WI38 (cell line): Measurements from ENCODE around the gene PIK3R3.

ENCODE experiments used
- H3K4me3 ChIP-seq: 2 replicates; pipeline ENCODE4 v1.5.1; 2011; ENCODE audit warnings: low read depth, mild to moderate bottlenecking, control low read depth, low read length
- TF ChIP-seq, protein P1 (sequence below): IDR thresholded peaks from 2 replicates; pipeline ENCODE4 v1.5.1; 2012; ENCODE audit warnings: low read depth, mild to moderate bottlenecking, control low read depth, low read length

Gene PIK3R3

DNA sequence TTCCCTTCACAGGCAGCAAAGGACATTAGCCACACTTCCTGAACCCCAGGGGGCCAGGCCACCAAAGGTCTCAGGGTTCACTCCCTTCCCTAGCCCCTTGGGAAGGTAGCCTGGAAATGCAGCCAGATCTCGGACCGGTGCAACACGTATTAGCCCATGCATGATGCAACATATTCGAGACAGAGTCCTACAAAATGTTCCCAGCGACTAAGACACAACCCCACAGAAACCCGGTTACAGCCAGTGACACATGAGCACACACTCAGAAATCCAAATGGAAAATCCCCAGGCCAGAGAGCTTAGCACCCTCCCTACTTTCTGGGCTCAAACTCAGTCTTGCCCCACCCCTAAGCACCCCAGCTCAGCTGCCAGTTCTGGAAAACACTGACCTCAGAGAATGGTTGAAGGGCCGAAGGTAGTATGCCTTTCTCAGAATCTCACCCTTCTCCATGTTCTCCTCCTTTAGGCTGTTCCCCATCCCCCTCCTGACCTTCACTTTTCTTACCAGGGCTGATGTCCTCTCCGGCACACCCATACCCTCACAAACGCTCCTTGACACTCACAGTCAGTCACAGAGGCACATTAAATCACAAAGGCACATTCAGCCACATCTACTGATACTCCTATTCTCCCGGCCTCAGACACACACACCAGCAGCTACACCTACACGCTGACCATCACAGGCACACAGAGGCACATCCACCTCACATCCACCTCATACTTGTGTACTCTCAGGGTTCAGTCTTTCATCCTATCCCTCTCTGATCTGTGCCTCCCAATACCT is 42.2 kb upstream of the PIK3R3 start, which contains the start of gene TSPAN1:
Gene TSPAN1, plus strand, starts transcription at position 640 of the 784 bp plus-strand sequence. CDS start 6,021 bp downstream, outside the sequence.
- H3K4me3 ChIP-seq, result no peak within 1 kb of the TSS
- TF ChIP-seq, protein P1, sequence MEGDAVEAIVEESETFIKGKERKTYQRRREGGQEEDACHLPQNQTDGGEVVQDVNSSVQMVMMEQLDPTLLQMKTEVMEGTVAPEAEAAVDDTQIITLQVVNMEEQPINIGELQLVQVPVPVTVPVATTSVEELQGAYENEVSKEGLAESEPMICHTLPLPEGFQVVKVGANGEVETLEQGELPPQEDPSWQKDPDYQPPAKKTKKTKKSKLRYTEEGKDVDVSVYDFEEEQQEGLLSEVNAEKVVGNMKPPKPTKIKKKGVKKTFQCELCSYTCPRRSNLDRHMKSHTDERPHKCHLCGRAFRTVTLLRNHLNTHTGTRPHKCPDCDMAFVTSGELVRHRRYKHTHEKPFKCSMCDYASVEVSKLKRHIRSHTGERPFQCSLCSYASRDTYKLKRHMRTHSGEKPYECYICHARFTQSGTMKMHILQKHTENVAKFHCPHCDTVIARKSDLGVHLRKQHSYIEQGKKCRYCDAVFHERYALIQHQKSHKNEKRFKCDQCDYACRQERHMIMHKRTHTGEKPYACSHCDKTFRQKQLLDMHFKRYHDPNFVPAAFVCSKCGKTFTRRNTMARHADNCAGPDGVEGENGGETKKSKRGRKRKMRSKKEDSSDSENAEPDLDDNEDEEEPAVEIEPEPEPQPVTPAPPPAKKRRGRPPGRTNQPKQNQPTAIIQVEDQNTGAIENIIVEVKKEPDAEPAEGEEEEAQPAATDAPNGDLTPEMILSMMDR, result no peak

DNA sequence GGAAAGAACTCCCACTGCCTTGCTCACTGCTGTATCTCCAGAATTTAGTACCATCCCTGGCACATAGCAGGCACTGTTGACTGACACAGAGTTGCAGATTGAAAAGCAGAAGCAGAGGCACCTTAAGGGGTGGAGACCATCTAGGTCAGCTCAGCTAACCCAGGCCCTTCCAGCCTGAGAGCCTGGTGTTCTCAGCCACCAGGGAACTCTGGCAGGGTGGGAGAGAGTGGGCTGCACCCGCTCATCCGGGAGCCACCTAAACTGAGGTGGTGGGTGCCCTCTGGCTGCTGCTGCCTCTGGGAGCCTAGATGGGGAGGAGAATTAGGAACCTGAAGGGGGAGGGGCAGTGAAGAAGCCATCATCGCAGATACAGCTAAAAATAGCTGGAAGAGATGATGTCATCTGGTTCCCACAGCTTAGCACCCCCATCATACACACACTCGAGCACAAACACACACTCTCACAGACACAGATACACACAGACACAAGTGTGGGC is 41.0 kb upstream of the PIK3R3 start:
- TF ChIP-seq, protein P1, result no peak
- no peak overlapping the region for H3K4me3 ChIP-seq

DNA sequence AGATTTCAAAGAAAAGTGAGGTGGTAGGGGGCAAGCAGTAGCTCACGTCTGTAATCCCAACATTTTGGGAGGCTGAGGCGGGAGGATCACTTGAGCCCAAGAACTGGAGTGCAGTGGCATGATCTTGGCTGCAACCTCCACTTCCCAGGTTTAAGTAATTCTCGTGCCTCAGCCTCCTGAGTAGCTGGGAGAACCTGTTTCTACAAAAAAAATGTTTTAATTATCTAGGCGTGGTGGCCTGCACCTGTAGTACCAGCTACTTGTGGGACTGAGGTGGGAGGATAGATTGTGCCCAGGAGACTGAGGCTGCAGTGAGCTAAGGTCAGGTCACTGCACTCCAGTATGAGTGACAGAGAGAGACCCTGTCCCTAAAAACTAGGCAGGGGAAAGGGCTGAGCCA is 39.9 kb upstream of the PIK3R3 start:
- H3K4me3 ChIP-seq, result no peak overlapping the region
- TF ChIP-seq, protein P1, result no peak

DNA sequence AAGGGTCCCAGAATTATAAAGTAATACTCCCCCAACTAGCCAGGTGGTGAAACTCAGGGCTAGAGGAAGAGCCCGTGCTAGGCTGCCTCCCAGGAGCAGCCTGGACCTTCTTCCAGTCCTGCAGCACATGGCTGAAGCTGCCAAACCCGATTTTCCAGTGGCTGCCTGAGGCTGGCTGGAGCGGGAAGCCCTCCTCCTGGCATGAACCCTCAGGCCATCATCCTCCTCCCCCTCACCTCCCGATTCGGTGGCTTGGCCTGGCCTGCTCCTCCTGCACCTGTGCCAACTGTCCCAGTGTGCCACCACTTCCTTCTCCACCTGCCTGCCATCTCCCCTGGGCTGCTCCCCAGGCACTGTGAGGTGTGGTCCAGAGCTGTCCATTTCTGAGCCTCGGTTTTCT is 39.4 kb upstream of the PIK3R3 start:
- TF ChIP-seq, protein P1, result no peak

DNA sequence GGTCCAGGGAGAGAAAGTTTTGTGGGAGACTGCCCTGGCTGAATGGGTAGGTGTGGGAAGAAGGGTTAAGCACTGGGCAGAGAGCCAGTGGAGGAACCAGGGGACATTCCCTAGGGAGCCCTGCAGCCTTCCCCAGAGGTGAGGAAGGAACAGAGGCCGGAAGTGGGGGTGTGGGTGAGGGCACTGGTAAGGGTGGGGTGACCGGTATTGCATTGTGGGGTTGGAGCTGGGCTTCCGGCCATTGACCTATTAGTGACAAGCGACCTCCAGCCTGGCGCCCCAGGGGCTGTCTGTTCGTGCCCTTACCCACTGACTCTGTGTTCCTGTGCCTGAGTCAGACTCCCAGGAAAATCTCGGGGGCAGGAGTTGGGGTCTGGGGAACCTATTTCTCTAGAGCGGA is 38.9 kb upstream of the PIK3R3 start:
- TF ChIP-seq, protein P1, result no peak
- H3K4me3 ChIP-seq, result no peak overlapping the region

More for the DNA sequence above, 39.4 kb upstream of the PIK3R3 start:
- H3K4me3 ChIP-seq, result no peak overlapping the region

DNA sequence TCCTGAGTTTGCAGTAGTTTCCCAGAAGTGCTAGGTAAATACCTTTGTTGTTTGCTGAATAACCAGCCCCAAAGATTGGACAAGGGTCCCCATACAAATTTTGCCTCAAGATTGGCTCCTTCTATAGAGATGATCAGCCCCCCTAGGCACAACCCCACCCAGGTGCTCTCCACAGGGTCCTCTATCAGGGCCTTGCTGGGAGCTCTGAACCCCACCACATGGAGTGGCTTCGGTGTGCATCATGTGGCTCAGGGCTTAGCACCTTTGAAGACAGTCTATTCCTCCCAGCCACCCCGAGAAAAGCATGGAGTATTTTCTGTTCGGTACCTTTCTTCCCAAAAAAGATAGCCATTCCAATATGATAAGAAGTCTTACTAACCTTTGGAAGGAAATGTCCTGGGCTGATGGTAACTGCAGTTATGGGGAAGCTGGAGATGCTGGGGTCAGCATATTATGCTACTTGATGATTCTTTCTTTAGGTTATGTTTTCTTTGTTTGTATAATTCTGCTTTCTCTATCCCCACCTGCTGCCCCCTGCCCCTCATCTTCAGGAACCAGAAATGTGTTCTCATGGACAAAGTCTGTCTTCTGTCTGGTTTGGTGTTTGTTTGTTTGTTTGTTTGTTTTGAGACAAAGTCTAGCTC is 37.5 kb upstream of the PIK3R3 start:
- TF ChIP-seq, protein P1, result no peak
- H3K4me3 ChIP-seq, result no peak overlapping the region

DNA sequence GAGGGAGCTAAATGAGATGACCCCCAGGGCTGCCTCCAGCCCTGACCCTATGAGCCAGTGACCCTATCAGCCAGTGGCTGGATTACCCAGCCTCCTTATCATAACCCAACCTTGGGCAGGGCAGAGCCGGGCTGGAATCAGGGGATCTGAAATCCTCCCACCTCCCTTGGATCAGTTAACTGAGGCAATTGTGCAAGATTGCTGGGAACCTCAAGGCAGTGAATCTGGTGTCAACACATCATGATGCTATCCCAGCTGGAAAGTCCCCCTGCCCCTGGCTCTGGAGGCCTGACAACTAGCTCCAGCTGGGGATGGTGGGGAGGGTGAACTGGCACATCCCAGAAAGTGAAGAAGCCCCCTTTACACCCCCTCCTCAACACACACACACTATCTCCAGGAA is 36.0 kb upstream of the PIK3R3 start:
- TF ChIP-seq, protein P1, result no peak
- no peak overlapping the region for H3K4me3 ChIP-seq
